Measurements from ENCODE around the gene LRRC23. TPM values are rescaled to one million over a fixed set of nuclear protein-coding genes. Genes with fewer than 3 reads are reported as not detected.

LRRC23 gene
- total and polyA plus RNA-seq, 4 experiments from 2014 or later, result 4.1 to 9.1 (median 6.2) TPM

DNA sequence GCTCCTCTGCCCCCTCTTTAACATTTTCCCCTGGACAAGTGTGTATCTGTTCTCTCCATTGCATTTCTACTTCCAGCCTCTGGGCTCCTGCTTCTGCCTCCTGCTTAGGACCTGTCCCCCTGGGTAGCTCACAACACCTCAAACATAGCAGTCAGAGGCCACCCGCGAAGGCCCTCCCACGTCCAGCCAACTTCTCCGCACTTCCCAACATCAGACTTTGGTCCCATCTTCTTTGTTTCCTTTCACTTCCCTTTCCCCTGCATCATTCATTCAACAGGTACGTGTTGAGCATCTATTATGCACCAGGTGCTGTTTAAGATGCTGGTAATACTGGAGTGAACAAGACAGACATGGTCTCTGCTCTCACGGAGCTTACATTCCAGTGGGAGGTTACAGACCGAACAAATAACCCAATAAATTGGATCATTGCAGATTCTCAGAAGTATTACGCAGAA is 42.3 kb downstream of the LRRC23 start:
- no peaks in the 10 kb centered on the region for H3K36me3 ChIP-seq (ENCODE audit: insufficient read depth, low read length)
- intact Hi-C loops (cut with micrococcal nuclease), result no loop called here
- H3K4me1 Mint-ChIP-seq, result peaks cover 49 to 88% (median 71%) of the 10 kb centered on the region in 4 donors
- ChIA-PET POLR2A (ENCODE audit: partially characterized antibody) (interaction anchor here (0.7 to 22.1 kb wide), 10 partner anchors 13 to 223 kb away, joined by 3 to 1807 read pairs (median 42); partner anchors contain the start of genes ATN1, C1RL, COPS7A and EMG1), CTCF (ENCODE audit: partially characterized antibody) (interaction anchor here (0.9 to 18.5 kb wide), 10 partner anchors 8 to 166 kb away, joined by 3 to 774 read pairs (median 12); partner anchors contain the start of genes C1RL, LPCAT3 and SPSB2)
- H3K27me3 Mint-ChIP-seq, result no peaks in the 10 kb centered on the region
- H3K9me3 ChIP-seq (ENCODE audit: control insufficient read depth in 1 of 2, low read length in 2 of 2), result no peaks in the 10 kb centered on the region
- peaks cover 0 to 11% (median 0%) of the 10 kb centered on the region in 8 donors for H3K9me3 Mint-ChIP-seq
- H3K4me1 ChIP-seq (ENCODE audit: insufficient read depth, low read length), result peaks cover 80% of the 10 kb centered on the region
- peak overlapping the region; percentile 95 to 99 (median 98) for H3K27ac Mint-ChIP-seq
- H3K36me3 Mint-ChIP-seq, result peaks cover 0 to 28% of the 10 kb centered on the region in 2 donors
- peak overlapping the region; percentile 90 to 98 (median 96) for H3K4me3 Mint-ChIP-seq
- no peak for DNase-seq
- no peaks in the 10 kb centered on the region for H3K27me3 ChIP-seq (ENCODE audit: insufficient read depth, low read length)
- peak overlapping the region; percentile 75 to 87 for H3K4me3 ChIP-seq (ENCODE audit: low read length in 2 of 2)
- peak overlapping the region; percentile 91 for H3K27ac ChIP-seq (ENCODE audit: low read depth, low read length)

DNA sequence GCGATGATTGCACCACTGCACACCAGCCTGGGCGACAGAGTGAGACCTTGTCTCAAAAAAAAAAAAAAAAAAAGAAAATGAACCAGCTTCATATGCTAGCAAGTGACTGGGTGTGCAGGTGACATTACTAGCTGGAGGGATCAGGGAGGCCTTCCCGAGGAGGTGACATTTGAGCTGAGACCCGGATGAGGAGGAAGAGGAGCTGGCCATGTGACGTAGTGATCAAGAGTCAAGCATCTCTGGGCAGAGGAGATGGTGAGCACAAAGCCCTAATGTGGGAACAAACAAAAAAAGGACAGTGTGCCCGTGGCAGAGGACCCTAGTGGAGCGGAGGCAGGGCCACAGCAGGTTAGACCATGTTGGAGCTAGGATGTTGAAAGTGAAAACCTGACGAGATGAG is 43.0 kb downstream of the LRRC23 start:
- H3K36me3 ChIP-seq (ENCODE audit: insufficient read depth, low read length), result no peaks in the 10 kb centered on the region
- ChIA-PET POLR2A (ENCODE audit: partially characterized antibody) (interaction anchor here (0.6 to 22.1 kb wide), 11 partner anchors 13 to 224 kb away, joined by 3 to 1807 read pairs (median 8); partner anchors contain the start of genes ATN1, C1RL, COPS7A and EMG1), CTCF (ENCODE audit: partially characterized antibody) (interaction anchor here (0.6 to 18.5 kb wide), 9 partner anchors 9 to 375 kb away, joined by 3 to 774 read pairs (median 7); partner anchors contain the start of genes C1RL, LPCAT3 and SPSB2)
- H3K4me3 ChIP-seq (ENCODE audit: low read length in 2 of 2), result no peak overlapping the region
- Mint-ChIP-seq H3K9me3 (peaks cover 0 to 11% (median 0%) of the 10 kb centered on the region in 8 donors), H3K4me1 (peaks cover 47 to 95% (median 67%) of the 10 kb centered on the region in 4 donors), H3K36me3 (peaks cover 5 to 34% of the 10 kb centered on the region in 2 donors), H3K27me3 (no peaks in the 10 kb centered on the region), H3K4me3 (peak overlapping the region in 6 of 8 donors; percentile 44 to 98 (median 85)), H3K27ac (peak overlapping the region; percentile 89 to 99 (median 98))
- no peaks in the 10 kb centered on the region for H3K27me3 ChIP-seq (ENCODE audit: insufficient read depth, low read length)
- peak in 1 of 5 donors; percentile 34 for DNase-seq
- intact Hi-C loops (cut with micrococcal nuclease), result no loop called here
- H3K9me3 ChIP-seq (ENCODE audit: control insufficient read depth in 1 of 2, low read length in 2 of 2), result no peaks in the 10 kb centered on the region
- H3K27ac ChIP-seq (ENCODE audit: low read depth, low read length), result peak overlapping the region; percentile 91
- peaks cover 78% of the 10 kb centered on the region for H3K4me1 ChIP-seq (ENCODE audit: insufficient read depth, low read length)

DNA sequence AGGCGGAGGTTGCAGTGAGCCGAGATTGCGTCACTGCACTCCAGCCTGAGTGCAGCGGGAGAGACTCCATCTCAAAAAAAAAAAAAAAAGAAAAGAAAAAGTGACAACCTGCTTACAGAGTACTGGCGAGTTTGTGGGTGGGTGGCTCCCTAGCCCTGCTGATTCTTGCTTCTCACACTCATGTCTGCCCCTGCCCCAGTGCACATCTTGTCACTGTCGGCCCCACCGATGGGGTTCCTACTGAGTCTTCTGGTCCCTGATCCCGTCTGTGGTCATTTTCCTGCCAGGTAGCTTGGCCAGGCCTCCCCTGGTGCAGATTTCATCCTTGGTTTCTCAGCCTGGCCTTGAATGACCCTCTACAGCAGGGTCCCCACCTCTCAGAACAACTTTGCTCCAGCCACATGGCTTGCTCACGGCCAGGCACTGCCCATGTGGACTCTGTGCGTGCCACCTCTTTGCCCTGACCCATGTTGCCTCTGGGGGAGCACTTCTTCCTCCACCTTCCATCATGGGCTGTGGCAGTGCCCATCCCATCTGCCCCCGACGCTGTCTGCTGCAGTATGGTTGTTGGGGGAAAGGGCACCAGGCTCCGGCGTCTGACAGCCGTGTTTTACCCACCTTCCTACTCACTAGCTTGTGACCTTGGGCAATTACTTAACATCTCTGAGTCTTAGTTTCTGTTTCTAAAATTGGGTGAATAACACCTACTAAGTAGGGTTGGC is 44.4 kb downstream of the LRRC23 start:
- Mint-ChIP-seq H3K4me1 (peaks cover 52 to 97% (median 59%) of the 10 kb centered on the region in 4 donors), H3K27ac (peak overlapping the region; percentile 89 to 99 (median 98)), H3K9me3 (peaks cover 0 to 6% (median 0%) of the 10 kb centered on the region in 8 donors), H3K4me3 (peak overlapping the region; percentile 67 to 100 (median 87)), H3K27me3 (peaks cover 0 to 2% of the 10 kb centered on the region in 2 donors), H3K36me3 (peaks cover 7 to 41% of the 10 kb centered on the region in 2 donors)
- peak overlapping the region; percentile 91 for H3K27ac ChIP-seq (ENCODE audit: low read depth, low read length)
- ChIA-PET CTCF (ENCODE audit: partially characterized antibody) (interaction anchor here (1.1 to 18.5 kb wide), 10 partner anchors 8 to 161 kb away, joined by 3 to 774 read pairs (median 6); partner anchors contain the start of genes C1RL and SPSB2), POLR2A (ENCODE audit: partially characterized antibody) (interaction anchor here (0.6 to 22.1 kb wide), 9 partner anchors 11 to 159 kb away, joined by 3 to 1807 read pairs (median 14); partner anchors contain the start of genes ATN1, EMG1, LPCAT3 and PHB2)
- no peaks in the 10 kb centered on the region for H3K36me3 ChIP-seq (ENCODE audit: insufficient read depth, low read length)
- H3K4me3 ChIP-seq (ENCODE audit: low read length in 2 of 2), result peak overlapping the region; percentile 3 to 32
- H3K27me3 ChIP-seq (ENCODE audit: insufficient read depth, low read length), result no peaks in the 10 kb centered on the region
- peaks cover 75% of the 10 kb centered on the region for H3K4me1 ChIP-seq (ENCODE audit: insufficient read depth, low read length)
- H3K9me3 ChIP-seq (ENCODE audit: control insufficient read depth in 1 of 2, low read length in 2 of 2), result no peaks in the 10 kb centered on the region
- DNase-seq, result peak in 2 of 5 donors; percentile 36 to 52
- intact Hi-C loops (cut with micrococcal nuclease), result no loop called here

- DNase-seq, result peak in 1 of 5 donors; percentile 51
- peaks cover 7 to 42% of the 10 kb centered on the region in 2 donors for H3K36me3 Mint-ChIP-seq
- H3K4me1 Mint-ChIP-seq, result peaks cover 50 to 97% (median 62%) of the 10 kb centered on the region in 4 donors
- H3K27me3 ChIP-seq (ENCODE audit: insufficient read depth, low read length), result no peaks in the 10 kb centered on the region
- H3K27ac Mint-ChIP-seq, result peak overlapping the region; percentile 87 to 99 (median 95)
- H3K9me3 Mint-ChIP-seq, result peaks cover 0 to 3% (median 0%) of the 10 kb centered on the region in 8 donors
- CTCF ChIA-PET (ENCODE audit: partially characterized antibody), result interaction anchor here (1.3 to 18.5 kb wide), 6 partner anchors 9 to 159 kb away, joined by 3 to 774 read pairs (median 5); partner anchors contain the start of gene SPSB2
- H3K27ac ChIP-seq (ENCODE audit: low read depth, low read length), result peak overlapping the region; percentile 96
- POLR2A ChIA-PET (ENCODE audit: partially characterized antibody), result interaction anchor here (0.8 to 22.1 kb wide), 12 partner anchors 10 to 261 kb away, joined by 3 to 1807 read pairs (median 9); partner anchors contain the start of genes ATN1, CD4, CDCA3 and EMG1
- H3K27me3 Mint-ChIP-seq, result peaks cover 0 to 3% of the 10 kb centered on the region in 2 donors
- no peaks in the 10 kb centered on the region for H3K9me3 ChIP-seq (ENCODE audit: control insufficient read depth in 1 of 2, low read length in 2 of 2)
- H3K4me3 ChIP-seq (ENCODE audit: low read length in 2 of 2), result peak overlapping the region; percentile 81 to 82
- H3K4me3 Mint-ChIP-seq, result peak overlapping the region; percentile 94 to 100 (median 98)
- intact Hi-C loops (cut with micrococcal nuclease), result no loop called here
- H3K36me3 ChIP-seq (ENCODE audit: insufficient read depth, low read length), result peaks cover 7% of the 10 kb centered on the region
- H3K4me1 ChIP-seq (ENCODE audit: insufficient read depth, low read length), result peaks cover 81% of the 10 kb centered on the region
These were observed 45.8 kb downstream of the LRRC23 start for GRCh38 chr12:6950401-6950801.

GRCh38 chr12:6950811-6951540 is 46.4 kb downstream of the LRRC23 start, which contains the start of gene PTPN6:
Gene PTPN6 (plus strand): TSS chr12:6951356. CDS start chr12:6951513, 157 bp downstream.
- H3K36me3 ChIP-seq (ENCODE audit: insufficient read depth, low read length), result peaks cover 13% of the 10 kb centered on the region
- peak; percentile 50 to 65 (median 54) for DNase-seq
- peaks cover 54 to 97% (median 63%) of the 10 kb centered on the region in 4 donors for H3K4me1 Mint-ChIP-seq
- intact Hi-C loops (cut with micrococcal nuclease), result no loop called here
- peak within 1 kb of the TSS; percentile 81 to 82 for H3K4me3 ChIP-seq (ENCODE audit: low read length in 2 of 2)
- peaks cover 81% of the 10 kb centered on the region for H3K4me1 ChIP-seq (ENCODE audit: insufficient read depth, low read length)
- no peaks in the 10 kb centered on the region for H3K9me3 ChIP-seq (ENCODE audit: control insufficient read depth in 1 of 2, low read length in 2 of 2)
- H3K27ac Mint-ChIP-seq, result peak within 1 kb of the TSS; percentile 89 to 99 (median 96)
- H3K27me3 ChIP-seq (ENCODE audit: insufficient read depth, low read length), result no peaks in the 10 kb centered on the region
- peaks cover 11 to 46% of the 10 kb centered on the region in 2 donors for H3K36me3 Mint-ChIP-seq
- peak within 1 kb of the TSS; percentile 94 to 100 (median 98) for H3K4me3 Mint-ChIP-seq
- H3K9me3 Mint-ChIP-seq, result peaks cover 0 to 3% (median 0%) of the 10 kb centered on the region in 8 donors
- ChIA-PET CTCF (ENCODE audit: partially characterized antibody) (interaction anchor here (2.0 to 18.5 kb wide), 3 partner anchors 9 to 78 kb away, joined by 8 to 774 read pairs (median 9); partner anchors contain the start of gene SPSB2), POLR2A (ENCODE audit: partially characterized antibody) (interaction anchor here (0.8 to 22.1 kb wide), 12 partner anchors 7 to 262 kb away, joined by 4 to 1807 read pairs (median 9); partner anchors contain the start of genes ATN1, C12orf57, CD4 and CDCA3)
- peaks cover 0 to 3% of the 10 kb centered on the region in 2 donors for H3K27me3 Mint-ChIP-seq
- H3K27ac ChIP-seq (ENCODE audit: low read depth, low read length), result peak within 1 kb of the TSS; percentile 96

DNA sequence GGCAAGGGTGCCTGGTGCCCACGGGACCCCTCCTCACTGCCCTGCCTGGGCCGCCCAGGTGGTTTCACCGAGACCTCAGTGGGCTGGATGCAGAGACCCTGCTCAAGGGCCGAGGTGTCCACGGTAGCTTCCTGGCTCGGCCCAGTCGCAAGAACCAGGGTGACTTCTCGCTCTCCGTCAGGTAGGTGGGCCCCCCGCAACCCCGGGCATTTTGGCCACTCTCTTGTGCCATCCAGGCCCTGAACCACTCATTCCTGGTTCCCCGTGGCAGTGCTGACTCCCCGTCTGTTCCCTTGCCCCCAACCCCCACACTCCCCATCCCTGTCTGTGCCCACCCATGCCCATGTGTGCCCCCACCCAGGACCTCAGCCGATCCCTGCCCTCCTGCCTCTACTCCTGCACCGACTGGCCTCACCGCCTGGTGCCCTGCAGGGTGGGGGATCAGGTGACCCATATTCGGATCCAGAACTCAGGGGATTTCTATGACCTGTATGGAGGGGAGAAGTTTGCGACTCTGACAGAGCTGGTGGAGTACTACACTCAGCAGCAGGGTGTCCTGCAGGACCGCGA is 47.0 kb downstream of the LRRC23 start:
- intact Hi-C loops (cut with micrococcal nuclease), result no loop called here
- peaks cover 20% of the 10 kb centered on the region for H3K36me3 ChIP-seq (ENCODE audit: insufficient read depth, low read length)
- Mint-ChIP-seq H3K27ac (peak overlapping the region; percentile 89 to 99 (median 96)), H3K27me3 (peaks cover 0 to 3% of the 10 kb centered on the region in 2 donors), H3K36me3 (peaks cover 18 to 52% of the 10 kb centered on the region in 2 donors), H3K9me3 (peaks cover 0 to 3% (median 0%) of the 10 kb centered on the region in 8 donors), H3K4me1 (peaks cover 57 to 97% (median 65%) of the 10 kb centered on the region in 4 donors), H3K4me3 (peak overlapping the region; percentile 94 to 100 (median 98))
- H3K4me3 ChIP-seq (ENCODE audit: low read length in 2 of 2), result peak overlapping the region; percentile 81 to 82
- H3K9me3 ChIP-seq (ENCODE audit: control insufficient read depth in 1 of 2, low read length in 2 of 2), result no peaks in the 10 kb centered on the region
- no peaks in the 10 kb centered on the region for H3K27me3 ChIP-seq (ENCODE audit: insufficient read depth, low read length)
- peak overlapping the region; percentile 96 for H3K27ac ChIP-seq (ENCODE audit: low read depth, low read length)
- ChIA-PET POLR2A (ENCODE audit: partially characterized antibody) (interaction anchor here (0.9 to 22.1 kb wide), 14 partner anchors 8 to 262 kb away, joined by 3 to 1807 read pairs (median 8); partner anchors contain the start of genes ATN1, C12orf57, CDCA3 and EMG1), CTCF (ENCODE audit: partially characterized antibody) (interaction anchor here (2.2 to 18.5 kb wide), 3 partner anchors 8 to 79 kb away, joined by 8 to 774 read pairs (median 22); partner anchors contain the start of genes C12orf57, RNU7-1 and SPSB2)
- H3K4me1 ChIP-seq (ENCODE audit: insufficient read depth, low read length), result peaks cover 81% of the 10 kb centered on the region
- DNase-seq, result peak in 2 of 5 donors; percentile 51 to 83
